ENCODE measurements around the gene JTB.
"Not testable (repeated sequence)": the region's sequence is repeated elsewhere in the genome, so short reads cannot be mapped to it uniquely, and the experiment has no call there.

The JTB gene

GRCh38 chr1:153984123-153984894 is 6.8 kb upstream of the JTB start:
- DNase-seq = no peak
- in situ Hi-C loops (cut with HindIII; ENCODE audit: low pct_ligation_motif_present, low pct_unique_long_range_greater_than_20kb, low sequenced_read_pairs) = no loop called here

GRCh38 chr1:153981735-153982134 is 4.3 kb upstream of the JTB start:
- DNase-seq; in situ Hi-C loops (cut with HindIII; ENCODE audit: low pct_ligation_motif_present, low pct_unique_long_range_greater_than_20kb, low sequenced_read_pairs): not testable (repeated sequence)

GRCh38 chr1:153979091-153979490 is 1.6 kb upstream of the JTB start:
- in situ Hi-C loops (cut with HindIII; ENCODE audit: low pct_ligation_motif_present, low pct_unique_long_range_greater_than_20kb, low sequenced_read_pairs); DNase-seq: not testable (repeated sequence)

GRCh38 chr1:153978274-153978909 is 918 bp upstream of the JTB start:
- DNase-seq = no peak

GRCh38 chr1:153976819-153977249 is 640 bp downstream of the JTB start:
- in situ Hi-C loops (cut with HindIII; ENCODE audit: low pct_ligation_motif_present, low pct_unique_long_range_greater_than_20kb, low sequenced_read_pairs) = no loop called here

More at GRCh38 chr1:153978274-153978909, 918 bp upstream of the JTB start:
- in situ Hi-C loops (cut with HindIII; ENCODE audit: low pct_ligation_motif_present, low pct_unique_long_range_greater_than_20kb, low sequenced_read_pairs) = no loop called here

GRCh38 chr1:153973525-153973924 is 3.9 kb downstream of the JTB start:
- no peak for DNase-seq
- in situ Hi-C loops (cut with HindIII; ENCODE audit: low pct_ligation_motif_present, low pct_unique_long_range_greater_than_20kb, low sequenced_read_pairs) = no loop called here

More at GRCh38 chr1:153976819-153977249, 640 bp downstream of the JTB start:
- DNase-seq = no peak

- in situ Hi-C loops (cut with HindIII; ENCODE audit: low pct_ligation_motif_present, low pct_unique_long_range_greater_than_20kb, low sequenced_read_pairs) = no loop called here
- no peak for DNase-seq
These were observed 4.4 kb downstream of the JTB start for GRCh38 chr1:153973071-153973470.

- in situ Hi-C loops (cut with HindIII; ENCODE audit: low pct_ligation_motif_present, low pct_unique_long_range_greater_than_20kb, low sequenced_read_pairs) = no loop called here
- no peak for DNase-seq
These were observed 7.1 kb downstream of the JTB start for GRCh38 chr1:153970346-153970745.

- DNase-seq = no peak
- in situ Hi-C loops (cut with HindIII; ENCODE audit: low pct_ligation_motif_present, low pct_unique_long_range_greater_than_20kb, low sequenced_read_pairs) = no loop called here
These were observed 8.5 kb downstream of the JTB start for GRCh38 chr1:153968972-153969371.

GRCh38 chr1:153968408-153968807 is 9.1 kb downstream of the JTB start:
- no peak for DNase-seq
- in situ Hi-C loops (cut with HindIII; ENCODE audit: low pct_ligation_motif_present, low pct_unique_long_range_greater_than_20kb, low sequenced_read_pairs) = no loop called here

GRCh38 chr1:153968000-153968363 is 9.5 kb downstream of the JTB start:
- no peak for DNase-seq
- in situ Hi-C loops (cut with HindIII; ENCODE audit: low pct_ligation_motif_present, low pct_unique_long_range_greater_than_20kb, low sequenced_read_pairs) = no loop called here

- in situ Hi-C loops (cut with HindIII; ENCODE audit: low pct_ligation_motif_present, low pct_unique_long_range_greater_than_20kb, low sequenced_read_pairs) = no loop called here
- DNase-seq = peak; percentile 98
These were observed 10.1 kb downstream of the JTB start, which contains the start of gene CREB3L4 for GRCh38 chr1:153967107-153967999. CREB3L4 (plus strand) TSS chr1:153967902; CDS start chr1:153968526, 624 bp downstream.

GRCh38 chr1:153963850-153964331 is 13.6 kb downstream of the JTB start:
- in situ Hi-C loops (cut with HindIII; ENCODE audit: low pct_ligation_motif_present, low pct_unique_long_range_greater_than_20kb, low sequenced_read_pairs) = no loop called here
- peak; percentile 77 for DNase-seq

GRCh38 chr1:153963030-153963849 is 14.2 kb downstream of the JTB start, which contains the start of gene SLC39A1:
SLC39A1 (minus strand) TSS chr1:153963537; CDS start chr1:153962715, 822 bp downstream.
- in situ Hi-C loops (cut with HindIII; ENCODE audit: low pct_ligation_motif_present, low pct_unique_long_range_greater_than_20kb, low sequenced_read_pairs) = no loop called here
- DNase-seq = peak; percentile 99

- DNase-seq = peak; percentile 77
These were observed 15.1 kb downstream of the JTB start for GRCh38 chr1:153962088-153963029.

GRCh38 chr1:153961421-153961820 is 16.1 kb downstream of the JTB start:
- in situ Hi-C loops (cut with HindIII; ENCODE audit: low pct_ligation_motif_present, low pct_unique_long_range_greater_than_20kb, low sequenced_read_pairs) = no loop called here
- no peak for DNase-seq

More at GRCh38 chr1:153962088-153963029, 15.1 kb downstream of the JTB start:
- in situ Hi-C loops (cut with HindIII; ENCODE audit: low pct_ligation_motif_present, low pct_unique_long_range_greater_than_20kb, low sequenced_read_pairs) = no loop called here

- DNase-seq = no peak
- in situ Hi-C loops (cut with HindIII; ENCODE audit: low pct_ligation_motif_present, low pct_unique_long_range_greater_than_20kb, low sequenced_read_pairs) = no loop called here
These were observed 17.3 kb downstream of the JTB start for GRCh38 chr1:153960206-153960605.

Measured in ACHN (cell line).